WERI-Rb-1 (cell line): ENCODE results near the gene CMIP.

ENCODE experiments used
- DNase-seq: peaks from one replicate; pipeline ENCODE4 v3.0.0-alpha.2; 2020
- H3K27ac ChIP-seq: fragments of 250-450 bp; sonication (Bioruptor Pico); 2 replicates; pipeline ENCODE4 v1.5.1; 2020; ENCODE audit warnings: mild to moderate bottlenecking, moderate library complexity
- H3K27me3 ChIP-seq: fragments of 250-450 bp; sonication (Bioruptor Pico); 2 replicates; pipeline ENCODE4 v1.5.1; 2021; ENCODE audit warnings: mild to moderate bottlenecking, low read depth, moderate library complexity; ENCODE audit not compliant: insufficient read depth, severe bottlenecking
- H3K36me3 ChIP-seq: fragments of 250-450 bp; sonication (Bioruptor Pico); 2 replicates; pipeline ENCODE4 v1.5.1; 2020; ENCODE audit warnings: mild to moderate bottlenecking, moderate library complexity
- H3K4me3 ChIP-seq: 2 replicates; pipeline ENCODE4 v1.5.1; 2011; ENCODE audit warnings: low read depth, mild to moderate bottlenecking, control low read depth, low read length
- H3K9me3 ChIP-seq: fragments of 250-450 bp; sonication (Bioruptor Pico); 2 replicates; pipeline ENCODE4 v1.5.1; 2021; ENCODE audit warnings: mild to moderate bottlenecking, moderate library complexity; ENCODE audit not compliant: severe bottlenecking
- CTCF ChIP-seq: IDR thresholded peaks from 2 replicates; pipeline ENCODE4 v1.5.1; 2011; ENCODE audit warnings: low read depth, mild to moderate bottlenecking, control low read depth, inconsistent platforms, low read length

CMIP gene

GRCh38 chr16:81595629-81596292 is 151.2 kb downstream of the CMIP start:
- H3K27me3 ChIP-seq = no peaks in the 10 kb centered on the region
- H3K36me3 ChIP-seq = no peaks in the 10 kb centered on the region
- DNase-seq = no peak
- H3K9me3 ChIP-seq = no peaks in the 10 kb centered on the region
- no peak overlapping the region for H3K4me3 ChIP-seq
- no peak overlapping the region for H3K27ac ChIP-seq
- TF ChIP-seq CTCF = no peak

GRCh38 chr16:81597079-81597658 is 152.6 kb downstream of the CMIP start:
- no peaks in the 10 kb centered on the region for H3K27me3 ChIP-seq
- TF ChIP-seq CTCF = no peak
- H3K36me3 ChIP-seq = no peaks in the 10 kb centered on the region
- H3K9me3 ChIP-seq = no peaks in the 10 kb centered on the region
- DNase-seq = no peak
- H3K27ac ChIP-seq = no peak overlapping the region
- H3K4me3 ChIP-seq = no peak overlapping the region

- TF ChIP-seq CTCF = no peak
- Histone ChIP-seq H3K4me3 (no peak overlapping the region), H3K36me3 (no peaks in the 10 kb centered on the region), H3K9me3 (no peaks in the 10 kb centered on the region), H3K27ac (no peak overlapping the region), H3K27me3 (no peaks in the 10 kb centered on the region)
- DNase-seq = no peak
These were observed 153.5 kb downstream of the CMIP start for GRCh38 chr16:81598083-81598482.

DNA sequence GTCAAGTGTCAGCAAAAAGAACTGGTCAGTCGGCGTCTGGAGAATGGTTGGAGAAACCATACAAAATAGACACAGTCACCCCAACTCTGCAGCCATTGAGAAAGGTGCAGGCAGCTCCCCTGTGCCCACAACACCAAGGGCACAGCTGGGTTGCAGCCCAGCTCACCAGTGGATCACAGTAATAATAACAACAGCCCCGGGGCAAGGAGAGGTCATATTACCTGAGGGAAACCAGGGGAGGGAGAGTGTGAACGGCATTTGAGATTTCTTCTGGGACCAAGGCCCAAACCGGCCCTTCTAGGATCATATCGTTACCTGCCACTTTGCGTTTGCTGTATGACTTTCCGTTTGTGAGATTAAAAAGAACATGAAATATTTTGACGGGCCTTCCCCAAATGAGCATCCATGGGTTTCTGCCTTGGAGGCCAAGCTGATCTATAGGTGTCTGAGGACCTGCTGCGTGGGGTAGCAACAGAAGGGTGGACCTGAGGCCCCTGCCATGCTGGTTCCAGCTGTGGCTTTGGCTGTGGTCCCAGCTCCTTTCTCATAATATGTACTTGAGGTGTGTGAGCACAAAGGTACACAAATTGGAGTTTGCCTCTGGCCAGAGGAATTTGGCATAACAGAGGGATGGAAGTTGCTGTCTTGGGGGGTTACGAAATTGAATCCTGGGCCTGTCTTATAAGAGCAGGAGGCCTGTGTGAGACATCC is 154.6 kb downstream of the CMIP start:
- TF ChIP-seq CTCF = no peak
- H3K9me3 ChIP-seq = no peaks in the 10 kb centered on the region
- no peaks in the 10 kb centered on the region for H3K27me3 ChIP-seq
- H3K27ac ChIP-seq = no peak overlapping the region
- no peaks in the 10 kb centered on the region for H3K36me3 ChIP-seq
- H3K4me3 ChIP-seq = no peak overlapping the region
- DNase-seq = no peak

- H3K27me3 ChIP-seq = no peaks in the 10 kb centered on the region
- TF ChIP-seq CTCF = no peak
- DNase-seq = no peak
- no peak overlapping the region for H3K4me3 ChIP-seq
- H3K9me3 ChIP-seq = no peaks in the 10 kb centered on the region
- no peaks in the 10 kb centered on the region for H3K36me3 ChIP-seq
- no peak overlapping the region for H3K27ac ChIP-seq
These were observed 155.7 kb downstream of the CMIP start for GRCh38 chr16:81600275-81600674.
